ENCODE results near the gene CNPY1. TPM values are rescaled to one million over a fixed set of nuclear protein-coding genes. Genes with fewer than 3 reads are reported as not detected.

Gene CNPY1
- total RNA-seq, 1 donor from 2014 or later: not detected

DNA sequence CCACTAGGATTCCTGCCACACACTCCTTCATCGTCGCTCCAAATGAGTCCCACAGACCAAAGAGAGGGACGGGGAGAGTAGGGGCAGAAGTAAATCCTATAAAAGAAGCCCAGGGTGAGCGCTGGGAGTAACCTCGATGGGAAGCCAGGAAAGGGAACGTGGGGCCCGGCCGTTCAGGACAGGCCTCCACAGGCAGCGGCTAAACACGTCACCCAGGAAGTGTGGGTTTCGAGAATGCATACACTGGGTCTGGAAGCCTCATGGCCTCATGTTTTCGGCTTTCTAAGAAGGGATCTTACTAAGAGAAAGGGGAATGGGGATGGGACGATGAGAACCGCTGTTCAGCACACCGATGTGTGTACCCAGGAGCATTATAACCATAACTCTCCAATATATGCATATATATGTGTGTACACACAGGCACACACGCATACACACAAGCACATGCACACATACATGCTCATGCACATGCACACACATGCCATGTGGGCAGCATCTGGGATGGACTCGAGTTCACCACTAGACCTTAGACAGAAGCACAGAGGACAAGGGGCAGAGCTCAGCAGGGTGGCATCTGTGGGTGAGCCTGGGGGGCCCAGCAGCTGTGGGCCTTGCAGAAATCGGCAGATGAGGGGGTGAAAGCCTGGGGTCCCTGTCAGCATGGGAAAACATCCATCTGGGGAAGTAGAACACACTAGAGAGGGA lies 14.8 kb upstream of the CNPY1 start:
- H3K9me3 Mint-ChIP-seq: no peaks in the 10 kb centered on the region
- TF ChIP-seq, protein P1, sequence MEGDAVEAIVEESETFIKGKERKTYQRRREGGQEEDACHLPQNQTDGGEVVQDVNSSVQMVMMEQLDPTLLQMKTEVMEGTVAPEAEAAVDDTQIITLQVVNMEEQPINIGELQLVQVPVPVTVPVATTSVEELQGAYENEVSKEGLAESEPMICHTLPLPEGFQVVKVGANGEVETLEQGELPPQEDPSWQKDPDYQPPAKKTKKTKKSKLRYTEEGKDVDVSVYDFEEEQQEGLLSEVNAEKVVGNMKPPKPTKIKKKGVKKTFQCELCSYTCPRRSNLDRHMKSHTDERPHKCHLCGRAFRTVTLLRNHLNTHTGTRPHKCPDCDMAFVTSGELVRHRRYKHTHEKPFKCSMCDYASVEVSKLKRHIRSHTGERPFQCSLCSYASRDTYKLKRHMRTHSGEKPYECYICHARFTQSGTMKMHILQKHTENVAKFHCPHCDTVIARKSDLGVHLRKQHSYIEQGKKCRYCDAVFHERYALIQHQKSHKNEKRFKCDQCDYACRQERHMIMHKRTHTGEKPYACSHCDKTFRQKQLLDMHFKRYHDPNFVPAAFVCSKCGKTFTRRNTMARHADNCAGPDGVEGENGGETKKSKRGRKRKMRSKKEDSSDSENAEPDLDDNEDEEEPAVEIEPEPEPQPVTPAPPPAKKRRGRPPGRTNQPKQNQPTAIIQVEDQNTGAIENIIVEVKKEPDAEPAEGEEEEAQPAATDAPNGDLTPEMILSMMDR (conservative IDR thresholded peaks at IDR 0.05): no peak
- peaks cover 18% of the 10 kb centered on the region for H3K27me3 Mint-ChIP-seq
- H3K4me1 Mint-ChIP-seq (ENCODE audit: unreplicated experiment): no peaks in the 10 kb centered on the region
- H3K4me3 Mint-ChIP-seq: no peak overlapping the region
- DNase-seq (ENCODE audit: extremely low spot score, unreplicated experiment): no peak
- no peaks in the 10 kb centered on the region for H3K36me3 Mint-ChIP-seq
- no peak overlapping the region for H3K27ac Mint-ChIP-seq

DNA sequence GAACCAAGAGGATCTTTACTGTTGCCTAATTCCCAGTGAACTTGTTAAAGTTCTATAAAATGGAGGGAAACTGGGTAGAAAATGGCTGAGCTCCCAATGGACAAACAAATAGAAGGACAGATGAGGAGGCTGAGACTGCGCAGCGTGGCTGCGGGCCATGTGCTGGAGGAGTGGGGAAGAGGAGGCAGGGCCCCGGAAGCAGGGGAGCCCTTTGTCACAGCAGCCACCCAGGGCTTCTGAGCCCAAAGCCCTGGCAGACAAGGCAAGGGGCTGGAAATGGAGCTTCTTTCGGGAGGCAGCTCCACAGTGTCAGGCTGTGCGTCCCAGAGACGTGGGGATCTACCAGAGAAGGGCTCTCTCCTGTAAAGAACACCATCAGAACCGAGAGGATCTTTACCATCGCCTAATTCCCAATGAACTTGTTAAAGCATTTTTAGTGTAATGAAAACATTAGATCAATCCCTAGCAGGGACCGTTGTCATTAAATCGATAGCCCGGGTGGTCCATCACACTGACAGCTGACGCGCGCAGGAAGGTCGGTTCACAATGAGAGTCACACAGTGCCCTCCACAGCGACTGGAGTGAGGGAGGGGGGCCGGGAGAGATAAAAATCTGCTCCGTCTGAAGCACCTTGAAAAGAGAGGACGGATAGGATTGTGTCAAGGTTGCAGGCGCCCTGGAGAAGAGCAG lies 14.0 kb upstream of the CNPY1 start:
- H3K4me3 Mint-ChIP-seq: no peak overlapping the region
- no peaks in the 10 kb centered on the region for H3K9me3 Mint-ChIP-seq
- no peak overlapping the region for H3K27ac Mint-ChIP-seq
- H3K4me1 Mint-ChIP-seq (ENCODE audit: unreplicated experiment): no peaks in the 10 kb centered on the region
- peaks cover 18% of the 10 kb centered on the region for H3K27me3 Mint-ChIP-seq
- H3K36me3 Mint-ChIP-seq: no peaks in the 10 kb centered on the region
- DNase-seq (ENCODE audit: extremely low spot score, unreplicated experiment): no peak
- TF ChIP-seq, protein P1 (conservative IDR thresholded peaks at IDR 0.05): no peak

DNA sequence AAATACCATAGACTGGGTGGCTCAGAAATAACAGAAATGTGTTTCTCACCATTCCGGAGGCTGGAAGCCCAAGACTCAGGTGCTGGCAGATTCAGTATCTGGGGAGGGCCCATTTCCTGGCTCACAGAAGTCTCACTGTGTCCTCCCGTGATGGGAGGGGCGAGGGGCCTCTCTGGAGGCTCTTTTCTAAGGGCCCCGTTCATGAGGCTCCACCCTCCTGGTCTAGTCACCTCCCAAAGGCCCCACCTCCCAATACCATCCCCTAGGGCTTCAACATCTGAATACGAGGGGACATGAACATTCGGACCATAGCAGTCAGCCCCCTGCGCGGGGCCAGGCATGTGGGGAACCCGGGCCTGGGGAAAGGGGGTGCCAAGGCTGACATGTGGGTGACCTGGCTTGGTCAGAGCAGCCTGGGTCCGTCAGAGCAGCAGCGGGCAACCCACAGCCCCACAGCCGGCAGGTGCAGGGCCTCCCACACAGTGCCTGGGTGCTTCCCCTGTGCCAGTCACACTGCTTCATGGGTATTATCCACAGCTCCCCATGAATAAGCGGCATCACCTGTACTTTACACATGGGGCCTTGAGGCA lies 13.3 kb upstream of the CNPY1 start:
- TF ChIP-seq, protein P1 (conservative IDR thresholded peaks at IDR 0.05): no peak
- no peak overlapping the region for H3K27ac Mint-ChIP-seq

DNA sequence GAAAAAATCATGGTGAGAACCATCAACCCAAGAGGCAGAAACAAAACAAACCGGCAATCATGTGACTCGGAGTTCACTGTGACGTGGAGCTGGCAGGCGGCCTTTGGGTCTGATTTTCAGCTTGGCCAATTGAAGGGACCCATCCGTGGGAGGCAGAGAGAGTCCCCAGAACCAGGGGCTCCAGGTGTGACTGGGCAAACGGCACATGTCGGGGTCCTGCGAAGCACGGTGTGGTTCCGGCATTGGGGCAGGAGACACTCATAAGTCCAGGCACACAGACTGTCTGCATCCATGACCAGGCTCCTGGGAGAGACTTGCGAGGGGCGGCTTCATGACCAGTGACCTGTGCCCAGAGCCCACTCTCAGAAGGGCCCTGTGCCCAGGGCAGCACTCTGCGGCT lies 12.6 kb upstream of the CNPY1 start:
- TF ChIP-seq, protein P1 (conservative IDR thresholded peaks at IDR 0.05): no peak
- no peak overlapping the region for H3K27ac Mint-ChIP-seq
- peaks cover 18% of the 10 kb centered on the region for H3K27me3 Mint-ChIP-seq
- DNase-seq (ENCODE audit: extremely low spot score, unreplicated experiment): no peak
- no peak overlapping the region for H3K4me3 Mint-ChIP-seq
- H3K36me3 Mint-ChIP-seq: no peaks in the 10 kb centered on the region
- H3K9me3 Mint-ChIP-seq: no peaks in the 10 kb centered on the region
- no peaks in the 10 kb centered on the region for H3K4me1 Mint-ChIP-seq (ENCODE audit: unreplicated experiment)

More for the DNA sequence above, 13.3 kb upstream of the CNPY1 start:
- Mint-ChIP-seq H3K4me3 (no peak overlapping the region), H3K4me1 (ENCODE audit: unreplicated experiment) (no peaks in the 10 kb centered on the region), H3K27me3 (peaks cover 18% of the 10 kb centered on the region), H3K9me3 (no peaks in the 10 kb centered on the region), H3K36me3 (no peaks in the 10 kb centered on the region)
- no peak for DNase-seq (ENCODE audit: extremely low spot score, unreplicated experiment)

DNA sequence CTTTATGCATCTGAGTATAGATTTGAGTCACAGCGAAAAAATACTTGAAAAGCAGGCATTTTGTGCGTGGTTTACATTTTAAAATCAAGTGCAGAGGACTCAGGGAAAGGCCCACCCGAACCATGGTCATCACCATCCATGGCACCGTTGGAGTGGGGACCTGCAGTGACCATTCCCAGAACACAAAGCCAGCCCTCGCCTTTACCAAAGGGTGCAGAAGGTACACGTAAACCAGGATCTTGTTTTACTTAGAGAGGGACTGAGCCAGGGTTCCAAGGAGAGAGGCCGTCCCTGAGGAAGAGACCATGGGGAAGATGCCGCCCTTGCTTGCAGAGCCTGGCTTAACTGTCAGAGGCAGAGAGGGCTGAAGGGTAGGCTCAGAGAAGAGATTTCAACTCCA lies 12.0 kb upstream of the CNPY1 start:
- Mint-ChIP-seq H3K4me3 (no peak overlapping the region), H3K9me3 (no peaks in the 10 kb centered on the region), H3K4me1 (ENCODE audit: unreplicated experiment) (no peaks in the 10 kb centered on the region), H3K36me3 (no peaks in the 10 kb centered on the region), H3K27me3 (peaks cover 18% of the 10 kb centered on the region), H3K27ac (no peak overlapping the region)
- DNase-seq (ENCODE audit: extremely low spot score, unreplicated experiment): no peak
- TF ChIP-seq, protein P1 (conservative IDR thresholded peaks at IDR 0.05): no peak
